Stimulated activated naive CD4-positive, alpha-beta T cell (primary cell): Measurements from ENCODE around the gene NCOA4.
"Not testable (repeated sequence)": the region's sequence is repeated elsewhere in the genome, so short reads cannot be mapped to it uniquely, and the experiment has no call there.

ENCODE experiments used
- DNase-seq, 6 experiments: peaks; one replicate each; lab custom pipeline; 2025; lab: John Stamatoyannopoulos, UW

Gene NCOA4

DNA sequence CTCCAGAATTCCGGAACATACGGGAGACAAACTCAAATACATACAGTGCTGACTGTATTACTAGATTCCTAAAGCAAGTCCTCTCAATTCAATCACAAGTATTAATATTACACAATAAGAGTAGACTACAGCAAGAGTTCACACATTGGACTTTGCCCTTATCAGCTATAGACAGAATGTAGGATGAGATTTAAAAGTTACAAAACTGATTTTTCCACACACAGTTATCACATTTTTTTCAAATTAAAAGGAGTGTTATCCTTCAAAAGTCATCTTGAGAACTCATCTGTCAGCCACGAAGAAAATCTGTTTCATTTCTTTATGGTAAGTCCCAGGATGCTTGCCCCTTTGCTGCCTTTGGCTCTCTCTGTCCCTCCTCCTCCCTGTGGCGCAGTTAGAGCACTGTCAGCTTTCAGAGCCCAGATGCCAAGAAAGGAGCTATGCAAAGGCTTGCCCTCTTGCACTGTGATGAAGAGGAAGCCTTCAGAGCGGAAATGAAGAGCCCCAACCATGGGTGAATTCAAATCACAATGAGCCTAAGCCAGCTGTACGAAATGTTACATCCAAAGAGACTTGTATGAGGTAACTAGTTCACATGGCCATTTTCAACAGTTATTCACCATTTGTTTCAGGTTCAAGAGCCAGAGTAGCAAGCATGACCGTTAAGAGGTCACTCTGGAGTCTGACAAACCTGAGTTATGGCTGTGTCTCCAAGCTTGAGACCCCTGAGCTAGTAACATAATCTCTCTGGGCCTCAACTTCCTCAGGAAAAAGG lies 10.7 kb downstream of the NCOA4 start:
- DNase-seq: peak in 2 of 6 experiments; percentile 5 to 34

- DNase-seq: no peak
These were observed 11.3 kb downstream of the NCOA4 start for GRCh38 chr10:46019177-46019528.

GRCh38 chr10:46018453-46019176 lies 11.8 kb downstream of the NCOA4 start:
- no peak for DNase-seq

DNA sequence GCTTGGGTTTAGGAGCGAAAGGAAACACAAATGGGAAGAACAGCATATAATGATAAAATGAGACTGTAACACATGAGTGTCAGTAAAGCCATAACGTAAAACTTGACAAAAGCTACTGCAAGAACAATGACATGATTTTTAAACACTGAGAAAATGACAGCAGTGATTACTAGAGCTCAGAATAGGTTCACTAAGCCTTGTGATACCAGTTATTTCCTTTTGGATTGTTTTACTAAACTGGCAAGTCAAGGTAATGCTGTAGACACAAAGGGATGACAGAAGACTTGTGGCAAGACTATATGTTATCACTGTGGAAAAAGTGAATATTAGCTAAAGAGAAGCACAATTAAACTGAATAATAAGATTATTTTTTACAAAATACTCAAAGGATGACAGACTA lies 12.7 kb downstream of the NCOA4 start:
- no peak for DNase-seq

- DNase-seq: no peak
These were observed 13.6 kb downstream of the NCOA4 start for GRCh38 chr10:46016811-46017210.

- DNase-seq: no peak
These were observed 14.2 kb downstream of the NCOA4 start for GRCh38 chr10:46016190-46016589.

- DNase-seq: no peak
These were observed 15.6 kb downstream of the NCOA4 start for GRCh38 chr10:46014683-46015405.

DNA sequence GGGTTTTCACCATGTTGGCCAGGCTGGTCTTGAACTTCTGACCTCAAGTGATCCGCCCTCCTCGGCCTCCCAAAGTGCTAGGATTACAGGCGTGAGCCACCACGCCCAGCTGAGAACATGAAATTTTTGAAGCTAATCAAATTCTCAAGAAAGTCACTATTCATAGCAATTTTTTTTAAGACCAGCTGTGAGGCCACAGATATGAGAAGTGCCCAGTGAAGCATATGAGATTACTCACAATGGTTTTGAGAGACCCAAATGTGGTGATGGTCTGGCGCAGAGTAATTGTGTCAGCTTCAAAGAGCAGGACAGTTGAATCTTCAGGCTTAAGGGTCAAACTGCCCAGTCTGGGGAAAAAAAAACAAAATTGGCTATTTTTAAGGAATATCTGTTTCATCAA lies 16.2 kb downstream of the NCOA4 start:
- no peak for DNase-seq

- no peak for DNase-seq
These were observed 17.7 kb downstream of the NCOA4 start for GRCh38 chr10:46012746-46013145.

DNA sequence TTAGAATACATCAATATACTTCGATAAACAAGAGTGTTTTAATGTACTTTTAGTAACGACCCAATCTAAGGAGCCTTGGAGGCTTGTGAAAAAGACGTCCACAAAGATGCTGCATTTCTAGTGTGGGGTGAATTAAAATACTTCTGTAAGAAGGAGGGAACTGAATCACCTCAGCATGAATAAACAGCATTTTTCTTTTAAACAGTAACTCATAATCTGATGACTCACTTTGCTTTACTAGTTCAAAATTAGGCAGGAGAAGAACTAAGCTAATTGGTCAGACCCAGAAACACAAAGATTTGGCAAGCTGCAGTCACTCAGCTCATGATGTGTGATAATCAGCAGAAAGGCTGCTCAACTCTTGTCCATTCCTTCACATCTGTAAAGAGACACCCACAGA lies 24.2 kb downstream of the NCOA4 start:
- DNase-seq: no peak

GRCh38 chr10:46005383-46005782 lies 25.0 kb downstream of the NCOA4 start:
- DNase-seq: no peak

- DNase-seq: no peak
These were observed 25.5 kb downstream of the NCOA4 start for GRCh38 chr10:46004963-46005362.

- no peak for DNase-seq
These were observed 27.3 kb downstream of the NCOA4 start for GRCh38 chr10:46002916-46003693.

DNA sequence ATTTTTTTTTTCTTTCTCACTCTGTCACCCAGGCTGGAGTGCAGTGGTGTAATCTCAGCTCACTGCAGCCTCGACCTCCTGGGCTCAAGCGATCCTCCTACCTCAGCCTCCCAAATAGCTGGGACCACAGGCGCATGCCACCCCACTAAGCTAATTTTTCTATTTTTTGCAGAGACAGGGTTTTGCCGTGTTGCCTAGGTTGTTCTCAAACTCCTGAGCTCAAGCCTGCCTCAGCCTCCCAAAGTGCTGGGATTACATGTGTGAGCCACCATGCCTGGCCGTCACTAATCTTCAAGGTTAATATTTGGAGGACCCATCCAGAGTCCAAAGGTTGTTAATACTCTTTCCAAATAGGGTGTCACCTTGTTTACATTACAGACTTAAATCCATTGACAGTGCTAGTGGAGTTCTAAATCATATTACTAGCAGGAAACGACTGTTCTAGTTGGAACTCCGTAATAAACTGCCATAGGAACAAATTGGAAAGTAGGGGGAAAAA lies 28.2 kb downstream of the NCOA4 start:
- not testable (repeated sequence) for DNase-seq

DNA sequence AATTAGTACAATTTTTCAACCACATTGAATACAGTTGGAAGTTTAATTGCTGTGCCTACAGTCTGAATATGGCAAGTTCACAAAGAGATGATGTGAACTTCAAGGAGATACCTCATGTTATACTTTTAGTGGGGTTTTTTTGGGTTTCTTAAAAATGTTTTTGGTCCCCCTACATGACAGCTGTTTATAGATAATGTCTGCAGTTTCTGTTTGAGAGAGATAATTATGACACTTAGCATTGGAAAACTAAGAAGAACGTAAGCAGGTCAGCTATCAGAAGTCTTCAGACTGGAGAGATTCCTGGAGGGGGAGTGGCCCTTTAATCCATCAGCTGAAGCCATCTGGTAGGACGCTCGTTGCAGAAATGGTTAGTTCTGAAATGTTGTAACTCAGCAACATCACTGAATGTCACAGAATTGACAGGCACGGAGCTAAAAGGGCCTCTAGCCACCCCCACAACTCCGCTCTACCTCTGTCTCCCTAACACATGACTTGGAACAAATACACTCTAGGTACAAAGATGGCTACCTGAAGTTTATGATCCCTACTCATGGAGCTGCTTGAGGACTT lies 29.2 kb downstream of the NCOA4 start:
- DNase-seq: no peak

DNA sequence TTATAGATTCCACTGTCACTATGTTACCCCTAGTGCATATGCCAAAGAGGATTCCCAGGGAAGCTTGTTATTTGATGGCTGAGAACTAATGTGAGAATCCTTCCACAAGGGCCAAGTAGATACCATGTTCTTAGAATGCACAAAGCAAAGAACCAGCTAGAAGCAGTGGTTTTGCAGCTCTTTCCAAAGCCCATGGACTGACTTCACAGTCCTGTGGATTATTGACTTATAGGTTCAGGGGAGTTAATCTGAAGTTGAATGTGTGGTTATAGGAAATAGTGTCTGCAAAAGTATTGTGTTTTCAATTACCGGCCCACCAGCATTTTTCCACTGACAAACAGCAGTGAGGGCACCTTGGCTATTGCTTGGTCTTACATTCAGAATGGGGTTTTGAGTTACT lies 29.9 kb downstream of the NCOA4 start:
- no peak for DNase-seq

DNA sequence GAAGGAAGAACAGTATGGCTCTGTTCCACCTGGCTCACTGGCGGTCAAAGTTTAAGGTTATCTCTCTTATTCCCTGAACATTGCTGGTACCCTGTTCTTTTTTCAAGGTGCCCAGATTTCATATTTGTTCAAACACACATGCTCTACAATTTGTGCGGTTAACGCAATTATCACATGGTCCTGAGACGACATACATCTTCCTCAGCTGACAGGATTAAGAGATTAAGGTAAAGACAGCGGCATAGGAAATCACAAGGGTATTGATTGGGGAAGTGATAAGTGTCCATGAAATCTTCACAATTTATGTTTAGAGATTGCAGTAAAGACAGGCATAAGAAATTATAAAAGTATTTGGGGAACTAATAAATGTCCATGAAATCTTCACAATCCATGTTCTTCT lies 30.5 kb downstream of the NCOA4 start:
- not testable (repeated sequence) for DNase-seq

- no peak for DNase-seq
These were observed 32.2 kb downstream of the NCOA4 start for GRCh38 chr10:45997994-45998763.

DNA sequence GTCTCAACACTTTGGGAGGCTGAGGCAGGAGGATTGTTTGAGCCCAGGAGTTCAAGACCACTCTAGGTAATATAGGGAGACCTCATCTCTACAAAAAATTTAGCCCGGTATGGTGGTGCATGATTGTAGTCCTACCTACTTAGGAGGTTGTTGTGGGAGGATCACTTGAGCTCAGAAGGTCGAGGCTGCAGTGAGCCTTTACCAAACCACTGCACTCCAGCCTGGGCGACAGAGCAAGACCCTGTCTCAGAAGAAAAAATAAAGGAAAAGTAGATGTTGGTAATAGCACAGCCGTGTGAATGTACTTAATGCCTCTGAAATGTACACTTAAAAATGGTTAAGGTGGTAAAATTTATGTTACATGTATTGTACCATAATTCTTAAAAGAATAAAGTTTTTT lies 32.9 kb downstream of the NCOA4 start:
- DNase-seq: no peak

- not testable (repeated sequence) for DNase-seq
These were observed 44.8 kb downstream of the NCOA4 start for GRCh38 chr10:45985590-45985989.

DNA sequence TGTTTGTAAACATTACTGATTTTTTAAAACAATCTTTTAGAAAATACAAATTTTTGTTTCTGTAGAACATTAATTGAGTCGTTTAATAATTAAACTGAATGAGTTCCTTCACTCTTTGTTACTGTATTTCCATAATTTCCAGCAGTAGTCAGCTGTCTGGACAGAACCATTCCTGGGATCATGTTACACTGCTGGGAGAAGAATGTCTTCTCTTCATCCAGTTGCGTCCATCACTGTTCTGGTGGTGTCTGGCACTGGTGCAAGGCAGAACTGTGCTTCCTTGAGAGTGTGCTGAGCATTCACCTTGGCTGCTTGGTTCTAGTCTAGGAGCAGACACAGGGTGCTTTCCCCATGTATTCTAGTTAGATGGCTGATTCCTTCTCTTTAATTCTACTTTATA lies 46.0 kb downstream of the NCOA4 start:
- DNase-seq: not testable (repeated sequence)
